Panc1 (cell line): ENCODE measurements around the gene UQCRQ.

ENCODE experiments used
- CTCF ChIP-seq: fragments of 450-650 bp; IDR thresholded peaks from 2 replicates; pipeline ENCODE4 v1.5.1; 2017; ENCODE audit warnings: mild to moderate bottlenecking
- POLR2AphosphoS5 ChIP-seq: IDR thresholded peaks from 2 replicates; pipeline ENCODE4 v1.6.1; 2012; ENCODE audit warnings: mild to moderate bottlenecking, low read depth, low read length, moderate library complexity
- REST ChIP-seq, 2 experiments: IDR thresholded peaks; 2 replicates each; pipeline ENCODE4 v1.6.1; 2011 to 2012; ENCODE audit warnings: low read depth in 2 of 2, control low read depth in 1 of 2, low read length in 1 of 2, mild to moderate bottlenecking in 1 of 2, moderate library complexity in 1 of 2; ENCODE audit not compliant: insufficient read depth in 1 of 2
- SIN3A ChIP-seq: IDR thresholded peaks from 2 replicates; pipeline ENCODE4 v1.6.1; 2012; ENCODE audit warnings: low read depth, mild to moderate bottlenecking, low read length, moderate library complexity, borderline replicate concordance; ENCODE audit not compliant: insufficient read depth
- TCF7L2 ChIP-seq: IDR thresholded peaks from 2 replicates; pipeline ENCODE4 v1.6.1; 2011; ENCODE audit warnings: mild to moderate bottlenecking, low read depth, low read length, inconsistent platforms

- TF ChIP-seq CTCF (no peak), POLR2AphosphoS5 (no peak), SIN3A (no peak), TCF7L2 (no peak), REST (IDR thresholded peaks at IDR 0.05; ENCODE audit: insufficient read depth in 1 of 2, low read depth in 2 of 2, low read length in 1 of 2) (no peak)
Observed at GRCh38 chr5:132853790-132854189, 12.7 kb upstream of the UQCRQ start.
